Effector memory CD8-positive, alpha-beta T cell (primary cell): Measurements from ENCODE around the gene LCP1.

Experiments
- ATAC-seq: fragments of 150-1000 bp; cut with Tn5 transposase; replicated peaks from 2 replicates; pipeline ENCODE4 v1.10.0; 2021; ENCODE audit warnings: mild to moderate bottlenecking, moderate library complexity
- DNase-seq, 3 experiments: peaks; one replicate each; pipeline ENCODE4 v3.0.0; 2021
- H3K27ac Mint-ChIP-seq, 2 donors: one replicate each; pipeline ENCODE4 v1.8.0; 2022; ENCODE audit warnings: mild to moderate bottlenecking in 2 of 2, mixed read lengths in 2 of 2, moderate library complexity in 2 of 2
- H3K27me3 Mint-ChIP-seq, 2 donors: one replicate each; pipeline ENCODE4 v1.8.0; 2022; ENCODE audit warnings: mixed read lengths in 2 of 2
- H3K36me3 Mint-ChIP-seq: one replicate; pipeline ENCODE4 v1.8.0; 2022; ENCODE audit warnings: mild to moderate bottlenecking, moderate library complexity, mixed read lengths; ENCODE audit not compliant: insufficient read depth
- H3K4me1 Mint-ChIP-seq, 2 donors: one replicate each; pipeline ENCODE4 v1.8.0; 2022; ENCODE audit warnings: low read depth in 2 of 2, mixed read lengths in 2 of 2
- H3K4me3 Mint-ChIP-seq, 2 donors: one replicate each; pipeline ENCODE4 v1.8.0; 2022; ENCODE audit warnings: mild to moderate bottlenecking in 2 of 2, mixed read lengths in 2 of 2, moderate library complexity in 2 of 2
- H3K9me3 Mint-ChIP-seq, 2 donors: one replicate each; pipeline ENCODE4 v1.8.0; 2022; ENCODE audit warnings: mixed read lengths in 2 of 2

The LCP1 gene

DNA sequence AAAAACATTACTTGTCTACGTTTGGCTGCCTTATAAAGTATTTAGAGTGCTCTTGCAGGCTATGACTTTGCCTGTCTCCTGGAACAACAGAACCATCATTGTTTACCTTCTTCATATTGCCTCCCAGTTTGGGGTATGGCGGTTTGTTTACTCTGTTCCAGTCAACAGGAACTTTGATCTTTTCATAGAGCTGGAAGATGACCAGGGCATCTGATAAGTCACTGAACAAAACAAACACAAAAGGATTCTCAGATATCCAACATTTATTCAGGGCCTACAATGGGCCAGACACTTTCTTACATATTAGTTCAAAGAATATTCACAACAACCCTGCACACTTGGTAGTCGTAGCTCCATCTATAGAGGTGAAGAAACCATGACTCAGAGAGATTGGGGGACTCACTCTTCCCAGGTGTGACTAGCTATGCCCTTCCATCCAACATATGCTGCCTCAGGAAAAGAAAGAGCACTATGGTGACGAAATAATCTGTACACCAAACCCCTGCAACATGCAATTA is 38.7 kb downstream of the LCP1 start:
- no peak for ATAC-seq

DNA sequence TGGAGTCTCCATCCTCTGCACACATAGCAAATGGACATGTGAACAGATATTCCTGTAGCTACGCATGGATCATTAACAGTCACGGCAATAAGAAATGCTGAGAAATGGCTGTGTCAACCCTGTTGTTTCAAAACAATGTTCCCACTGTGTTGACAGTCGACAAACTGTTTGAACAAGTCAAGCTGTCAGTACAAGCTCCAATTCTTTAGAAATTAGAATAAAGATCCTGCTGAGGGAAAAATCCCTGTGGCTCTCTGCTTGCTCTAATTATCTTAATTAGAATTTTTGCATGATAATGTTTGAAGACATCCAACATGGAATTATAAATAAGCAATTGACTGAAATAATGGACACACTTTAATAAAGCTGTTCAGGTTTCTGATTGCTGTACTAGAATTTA is 39.2 kb downstream of the LCP1 start:
- Mint-ChIP-seq H3K27me3 (no peaks in the 10 kb centered on the region), H3K4me3 (no peak overlapping the region), H3K9me3 (no peaks in the 10 kb centered on the region), H3K4me1 (peaks cover 14 to 31% of the 10 kb centered on the region in 2 donors), H3K27ac (peak overlapping the region in 1 of 2 donors; percentile 71), H3K36me3 (peaks cover 96% of the 10 kb centered on the region)
- ATAC-seq (no peak), DNase-seq (no peak)

More for the DNA sequence above, 38.7 kb downstream of the LCP1 start:
- Mint-ChIP-seq H3K4me3 (no peak overlapping the region), H3K4me1 (peaks cover 14 to 26% of the 10 kb centered on the region in 2 donors), H3K27me3 (no peaks in the 10 kb centered on the region), H3K27ac (peak overlapping the region in 1 of 2 donors; percentile 71), H3K36me3 (peaks cover 96% of the 10 kb centered on the region), H3K9me3 (no peaks in the 10 kb centered on the region)
- DNase-seq: no peak

DNA sequence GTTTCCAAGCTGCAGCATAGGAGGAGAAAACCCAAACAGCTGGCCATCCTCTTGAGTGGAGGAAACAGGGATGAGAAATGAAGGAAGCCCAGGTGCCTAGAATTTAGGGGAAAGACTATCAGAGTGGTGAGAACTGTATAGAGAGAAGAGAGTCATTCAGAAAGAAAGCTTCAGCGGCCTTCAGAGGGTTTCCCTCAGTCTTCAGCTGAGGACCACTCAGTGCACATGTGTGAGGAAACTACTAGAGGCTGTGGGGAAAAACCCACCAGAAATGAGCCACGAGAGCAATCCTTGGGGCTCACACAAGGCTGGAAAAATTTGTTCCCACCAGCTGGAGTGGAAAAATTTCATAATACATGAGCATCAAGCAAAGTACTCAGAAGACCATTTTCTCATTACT is 41.9 kb downstream of the LCP1 start:
- Mint-ChIP-seq H3K27ac (peak overlapping the region; percentile 84 to 91), H3K4me1 (peaks cover 22 to 47% of the 10 kb centered on the region in 2 donors), H3K27me3 (no peaks in the 10 kb centered on the region), H3K36me3 (peaks cover 100% of the 10 kb centered on the region), H3K9me3 (no peaks in the 10 kb centered on the region), H3K4me3 (no peak overlapping the region)
- DNase-seq (no peak), ATAC-seq (no peak)

DNA sequence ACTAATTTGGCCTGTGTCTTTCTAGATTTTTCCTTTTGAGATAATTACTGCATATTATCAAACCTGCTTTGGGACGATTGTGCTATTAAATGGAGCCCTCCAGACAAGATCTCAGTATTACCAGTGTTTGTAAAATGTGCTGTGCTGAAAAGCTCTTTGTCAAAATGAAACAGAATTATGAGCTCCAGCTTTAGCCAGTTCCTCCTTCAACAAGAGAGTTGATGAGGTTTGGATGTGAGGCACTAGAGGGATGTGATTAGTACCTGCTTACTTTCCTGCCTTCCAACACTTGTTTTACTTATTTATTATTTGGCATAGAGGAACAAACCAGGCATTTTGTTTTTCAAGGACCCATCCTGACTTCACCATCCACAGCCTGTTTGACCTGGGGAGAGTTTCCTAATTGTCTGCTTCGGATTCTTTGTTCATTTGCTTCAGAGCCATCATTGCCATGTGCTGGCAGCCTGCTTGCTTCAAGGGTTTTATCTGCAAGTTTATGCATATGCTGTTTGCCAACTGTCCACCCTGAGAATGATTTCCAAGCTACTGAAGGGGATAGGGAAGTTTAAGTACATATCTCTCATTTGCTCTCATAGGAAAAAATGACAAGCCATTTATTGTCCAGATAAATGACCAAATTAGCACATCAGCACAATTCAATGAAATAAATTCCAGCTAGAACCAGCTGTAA is 44.2 kb downstream of the LCP1 start:
- H3K27ac Mint-ChIP-seq: peak overlapping the region; percentile 57 to 92
- H3K4me3 Mint-ChIP-seq: no peak overlapping the region
- no peak for ATAC-seq
- H3K9me3 Mint-ChIP-seq: no peaks in the 10 kb centered on the region
- peaks cover 100% of the 10 kb centered on the region for H3K36me3 Mint-ChIP-seq
- peaks cover 21 to 52% of the 10 kb centered on the region in 2 donors for H3K4me1 Mint-ChIP-seq
- H3K27me3 Mint-ChIP-seq: no peaks in the 10 kb centered on the region
- no peak for DNase-seq

DNA sequence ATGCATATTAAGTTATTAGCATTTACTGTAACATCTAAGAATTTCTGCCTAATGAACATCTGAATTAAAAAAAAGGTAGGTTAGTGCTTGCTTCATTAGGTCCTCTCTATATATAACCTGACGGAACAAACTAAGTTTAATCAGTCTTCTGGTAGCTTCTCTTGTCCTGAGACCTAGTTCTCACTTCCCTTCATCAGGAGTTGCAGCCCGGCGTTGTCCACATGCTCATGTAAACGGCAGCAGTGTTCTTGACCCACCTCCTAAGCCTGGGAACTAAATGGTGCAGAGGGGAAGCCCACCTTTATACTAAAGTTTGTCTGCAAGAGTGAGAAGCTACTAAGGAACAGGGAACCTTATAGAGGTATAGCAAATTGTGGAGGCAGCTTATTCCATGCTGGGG is 45.3 kb downstream of the LCP1 start:
- Mint-ChIP-seq H3K4me3 (no peak overlapping the region), H3K27me3 (no peaks in the 10 kb centered on the region), H3K4me1 (peaks cover 27 to 63% of the 10 kb centered on the region in 2 donors), H3K9me3 (no peaks in the 10 kb centered on the region), H3K27ac (peak overlapping the region; percentile 57 to 92), H3K36me3 (peaks cover 99% of the 10 kb centered on the region)
- ATAC-seq (no peak), DNase-seq (no peak)

DNA sequence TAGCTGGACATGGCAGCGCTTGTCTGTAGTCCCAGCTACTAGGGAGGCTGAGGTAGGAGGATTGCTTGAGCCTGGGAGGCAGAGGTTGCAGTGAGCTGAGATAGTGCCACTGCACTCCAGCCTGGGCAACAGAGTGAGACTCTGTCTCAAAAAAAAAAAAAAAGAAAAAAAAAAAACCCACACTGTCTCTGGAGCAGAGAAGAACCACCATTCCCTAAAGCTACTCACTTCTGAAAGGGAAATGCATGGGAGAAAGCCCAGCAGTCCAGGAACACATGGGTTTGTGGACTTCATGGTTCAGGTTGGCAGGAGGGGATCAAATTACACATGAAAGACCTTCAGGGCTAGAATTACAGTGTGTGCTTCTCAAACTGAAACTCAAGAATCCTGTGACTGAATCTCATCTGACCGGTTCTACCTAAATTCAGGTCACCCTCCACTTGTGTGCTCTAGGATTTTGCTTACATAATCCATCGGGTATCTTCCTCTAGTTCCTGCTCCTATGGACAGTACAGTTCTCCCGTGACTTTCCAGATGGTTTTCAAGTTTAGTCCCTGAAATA is 46.9 kb downstream of the LCP1 start:
- ATAC-seq: no peak
- H3K4me3 Mint-ChIP-seq: no peak overlapping the region
- H3K36me3 Mint-ChIP-seq: peaks cover 99% of the 10 kb centered on the region
- H3K27ac Mint-ChIP-seq: peak overlapping the region; percentile 57 to 92
- peaks cover 25 to 64% of the 10 kb centered on the region in 2 donors for H3K4me1 Mint-ChIP-seq
- no peak for DNase-seq
- H3K27me3 Mint-ChIP-seq: no peaks in the 10 kb centered on the region
- no peaks in the 10 kb centered on the region for H3K9me3 Mint-ChIP-seq

DNA sequence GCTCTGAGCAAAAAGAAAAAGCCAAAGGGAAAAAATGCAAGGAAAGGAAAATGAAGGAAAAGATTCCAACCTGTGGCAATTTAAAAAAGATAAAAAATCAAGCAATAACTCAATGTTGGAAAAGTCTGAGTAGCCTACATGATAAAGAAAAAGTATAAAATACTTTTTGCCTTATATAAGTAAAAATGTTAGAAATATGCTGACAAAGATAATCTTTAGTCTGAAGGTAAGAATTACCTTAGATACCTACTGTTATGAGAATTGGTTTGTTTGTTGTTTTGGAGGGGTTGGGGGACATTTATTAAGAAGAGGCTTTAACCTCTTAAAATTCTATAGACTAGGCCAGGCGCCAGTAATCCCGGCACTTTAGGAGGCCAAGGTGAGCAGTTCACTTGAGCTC is 47.5 kb downstream of the LCP1 start:
- H3K27ac Mint-ChIP-seq: peak overlapping the region; percentile 57 to 92
- ATAC-seq: no peak
- no peaks in the 10 kb centered on the region for H3K27me3 Mint-ChIP-seq
- no peak for DNase-seq
- H3K4me3 Mint-ChIP-seq: no peak overlapping the region
- H3K36me3 Mint-ChIP-seq: peaks cover 99% of the 10 kb centered on the region
- no peaks in the 10 kb centered on the region for H3K9me3 Mint-ChIP-seq
- H3K4me1 Mint-ChIP-seq: peaks cover 22 to 64% of the 10 kb centered on the region in 2 donors

DNA sequence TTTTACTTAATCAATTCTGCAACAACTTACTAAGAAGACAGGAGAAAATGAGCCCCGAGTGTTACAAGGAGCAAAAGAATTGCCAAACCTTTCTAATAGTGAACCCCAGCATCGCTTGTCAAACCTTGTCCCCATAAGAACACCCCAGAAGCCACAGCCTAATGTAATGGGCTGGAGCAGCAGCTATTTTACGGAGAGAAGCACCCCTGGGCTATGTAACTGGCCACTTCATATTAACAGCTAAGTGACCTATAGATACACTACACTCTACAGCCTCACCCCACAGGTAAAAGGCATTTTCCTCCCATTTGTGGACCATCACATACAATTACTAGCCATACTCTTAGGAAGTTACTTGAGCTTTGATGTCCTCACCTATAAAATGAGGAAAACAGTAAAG is 49.9 kb downstream of the LCP1 start:
- H3K27ac Mint-ChIP-seq: peak overlapping the region; percentile 70 to 77
- H3K9me3 Mint-ChIP-seq: no peaks in the 10 kb centered on the region
- ATAC-seq (no peak), DNase-seq (no peak)
- H3K36me3 Mint-ChIP-seq: peaks cover 99% of the 10 kb centered on the region
- no peak overlapping the region for H3K4me3 Mint-ChIP-seq
- no peaks in the 10 kb centered on the region for H3K27me3 Mint-ChIP-seq
- peaks cover 24 to 58% of the 10 kb centered on the region in 2 donors for H3K4me1 Mint-ChIP-seq

DNA sequence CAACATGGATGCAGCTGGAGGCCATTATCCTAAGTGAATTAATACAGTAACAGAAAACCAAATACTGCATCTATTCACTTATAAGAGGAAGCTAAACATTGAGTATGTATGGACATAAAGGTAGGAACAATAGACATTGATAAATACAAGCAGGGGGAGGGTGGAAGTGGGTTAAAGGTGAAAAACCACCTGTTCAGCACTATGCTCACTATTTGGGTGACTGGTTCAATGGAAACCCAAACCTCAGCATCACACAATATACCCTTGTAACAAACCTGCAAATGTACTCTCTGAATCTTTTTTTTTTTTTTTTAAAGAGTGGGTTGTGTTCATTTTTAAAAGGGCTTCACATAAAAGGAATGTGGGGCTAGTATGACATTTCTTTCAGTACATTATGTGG is 50.3 kb downstream of the LCP1 start:
- DNase-seq (no peak), ATAC-seq (peak; percentile 65)
- Mint-ChIP-seq H3K4me1 (peaks cover 23 to 54% of the 10 kb centered on the region in 2 donors), H3K27ac (peak overlapping the region; percentile 70 to 77), H3K4me3 (no peak overlapping the region), H3K36me3 (peaks cover 99% of the 10 kb centered on the region), H3K9me3 (no peaks in the 10 kb centered on the region), H3K27me3 (no peaks in the 10 kb centered on the region)

DNA sequence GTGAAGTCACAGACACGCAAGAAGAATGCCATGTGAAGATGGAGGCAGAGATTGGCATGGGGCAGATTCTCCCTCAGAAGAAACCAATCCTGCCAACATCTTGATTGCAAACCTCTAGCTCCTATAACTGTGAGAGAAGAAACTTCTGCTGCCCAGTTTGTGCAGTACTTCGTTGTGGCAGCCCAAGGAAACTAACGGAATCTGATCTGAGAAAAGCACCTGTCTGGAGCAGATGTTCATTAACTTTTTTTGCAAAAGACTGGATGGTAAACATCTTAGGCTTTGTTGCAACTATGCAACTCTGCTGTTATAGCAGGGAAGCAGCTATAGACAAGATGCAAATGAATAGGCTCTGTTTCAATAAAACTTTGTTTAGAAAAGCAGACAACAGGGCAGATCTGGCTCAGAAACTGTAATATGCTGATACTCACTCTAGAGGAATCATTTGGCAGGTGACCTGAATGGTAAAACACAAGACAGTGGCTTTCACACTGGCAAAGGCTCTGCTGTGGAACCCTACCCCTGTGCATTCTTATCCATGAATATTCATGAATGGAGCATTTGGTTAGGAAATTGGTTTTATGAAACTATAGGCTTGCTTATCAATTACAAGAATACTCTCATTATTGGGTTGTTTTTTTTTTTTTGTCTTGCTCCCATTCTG is 51.9 kb downstream of the LCP1 start:
- Mint-ChIP-seq H3K27me3 (no peaks in the 10 kb centered on the region), H3K4me3 (no peak overlapping the region), H3K9me3 (no peaks in the 10 kb centered on the region), H3K27ac (peak overlapping the region; percentile 70 to 77), H3K4me1 (peaks cover 24 to 48% of the 10 kb centered on the region in 2 donors), H3K36me3 (peaks cover 95% of the 10 kb centered on the region)
- no peak for DNase-seq
- no peak for ATAC-seq

DNA sequence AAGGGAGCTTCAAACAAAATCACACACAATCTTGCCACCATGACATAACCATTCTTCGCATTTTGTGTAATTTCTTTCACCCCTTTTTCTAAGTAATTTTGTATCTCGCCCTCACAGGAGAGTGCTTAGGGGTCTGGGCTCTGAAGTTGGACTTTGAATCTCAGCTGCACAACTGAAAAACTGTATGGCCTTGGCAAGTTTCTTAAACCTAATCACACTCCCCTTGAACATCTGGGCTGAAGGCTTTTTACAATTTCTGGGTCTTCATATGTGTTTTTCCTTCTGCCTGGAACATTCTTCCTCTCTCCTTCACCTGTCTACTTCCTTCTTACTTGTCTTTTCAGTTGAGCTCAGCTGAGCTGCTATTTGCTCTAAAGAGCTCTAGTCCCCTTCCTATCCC is 52.9 kb downstream of the LCP1 start:
- no peak overlapping the region for H3K4me3 Mint-ChIP-seq
- H3K36me3 Mint-ChIP-seq: peaks cover 94% of the 10 kb centered on the region
- H3K4me1 Mint-ChIP-seq: peaks cover 32 to 53% of the 10 kb centered on the region in 2 donors
- no peaks in the 10 kb centered on the region for H3K9me3 Mint-ChIP-seq
- DNase-seq (no peak), ATAC-seq (no peak)
- no peaks in the 10 kb centered on the region for H3K27me3 Mint-ChIP-seq
- H3K27ac Mint-ChIP-seq: peak overlapping the region; percentile 3 to 73

DNA sequence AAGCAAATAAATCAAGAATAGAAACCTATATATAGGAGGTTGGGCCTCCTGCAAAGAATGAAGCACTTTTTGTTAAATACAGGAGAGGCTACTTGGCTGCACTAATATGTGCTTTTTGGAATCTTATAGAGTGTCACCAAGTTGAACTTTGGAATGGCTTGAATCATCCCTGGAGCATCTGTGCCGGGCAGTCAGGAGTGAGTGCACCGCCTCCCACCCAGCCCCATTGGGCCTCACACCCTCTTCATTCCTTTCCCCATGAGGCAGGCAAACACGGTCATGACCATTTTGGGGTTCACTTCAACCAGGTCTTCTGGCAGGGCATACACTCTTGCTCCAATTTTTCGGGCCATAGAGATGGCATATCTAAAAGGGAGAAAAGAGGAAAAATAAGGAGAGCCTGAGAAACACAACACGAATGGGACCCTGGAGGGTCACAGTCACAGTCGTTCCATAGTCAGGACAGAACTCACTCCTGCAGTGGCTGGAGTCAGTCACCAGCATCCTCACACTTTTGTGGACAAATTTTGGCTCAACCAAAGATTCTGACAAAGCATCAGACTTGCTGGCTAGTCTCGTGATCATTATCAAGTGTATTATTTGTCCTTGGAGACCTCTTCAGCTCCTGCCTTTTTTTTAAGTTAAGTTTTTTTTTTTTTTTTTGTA is 54.5 kb downstream of the LCP1 start:
- H3K9me3 Mint-ChIP-seq: no peaks in the 10 kb centered on the region
- no peak overlapping the region for H3K4me3 Mint-ChIP-seq
- no peaks in the 10 kb centered on the region for H3K27me3 Mint-ChIP-seq
- H3K36me3 Mint-ChIP-seq: peaks cover 79% of the 10 kb centered on the region
- ATAC-seq (no peak), DNase-seq (no peak)
- peaks cover 34 to 47% of the 10 kb centered on the region in 2 donors for H3K4me1 Mint-ChIP-seq
- H3K27ac Mint-ChIP-seq: peak overlapping the region; percentile 75 to 78

DNA sequence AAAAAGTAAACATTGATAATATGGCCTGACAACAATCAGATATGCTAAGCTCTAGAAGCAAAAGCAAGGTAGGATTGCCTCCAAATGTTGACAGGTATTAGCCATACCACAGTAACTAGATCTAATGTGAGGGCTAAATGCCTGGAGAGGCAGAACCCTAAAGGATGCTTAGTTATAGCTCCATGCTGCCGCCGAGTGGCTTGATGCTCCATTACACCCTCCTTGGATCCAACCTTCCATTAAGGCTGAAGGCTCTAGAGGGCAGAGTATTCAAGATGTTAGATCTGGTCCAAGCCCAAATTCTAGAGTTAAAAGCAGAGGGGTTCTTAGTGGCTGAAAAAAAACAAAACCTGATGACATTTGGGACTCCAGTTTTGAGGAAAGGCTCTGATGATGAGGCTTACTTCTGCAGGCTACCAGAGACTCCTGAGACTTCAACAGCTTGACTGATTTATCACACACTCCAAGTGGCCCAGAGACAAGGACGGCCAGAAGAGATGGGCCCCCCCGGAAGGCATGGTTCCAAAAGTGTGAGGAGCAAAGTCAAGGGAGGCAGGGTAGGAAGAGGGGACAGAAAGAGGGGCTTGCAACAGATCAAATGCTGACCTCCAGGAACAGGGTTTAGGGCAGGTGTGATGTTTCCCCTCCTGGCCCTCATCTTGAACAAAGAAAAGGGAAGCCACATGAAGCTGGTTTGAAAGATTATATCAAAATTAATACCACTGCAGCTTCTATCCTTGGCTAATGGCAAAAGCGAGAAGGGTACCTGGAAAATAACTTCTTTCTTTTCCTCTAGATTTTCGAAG is 55.2 kb downstream of the LCP1 start:
- no peak overlapping the region for H3K4me3 Mint-ChIP-seq
- H3K4me1 Mint-ChIP-seq: peaks cover 32 to 40% of the 10 kb centered on the region in 2 donors
- DNase-seq (peak; percentile 58 to 73 (median 61)), ATAC-seq (peak; percentile 89)
- no peaks in the 10 kb centered on the region for H3K9me3 Mint-ChIP-seq
- peak overlapping the region; percentile 75 to 78 for H3K27ac Mint-ChIP-seq
- no peaks in the 10 kb centered on the region for H3K27me3 Mint-ChIP-seq
- peaks cover 72% of the 10 kb centered on the region for H3K36me3 Mint-ChIP-seq
